ENCODE results near the gene UBE2C. TPM values are rescaled to one million over a fixed set of nuclear protein-coding genes. Genes with fewer than 3 reads are reported as not detected.

The UBE2C gene
- total and polyA plus RNA-seq, 9 donors = 23.1 to 50.4 (median 44.5) TPM

- no peak for DNase-seq
- Histone ChIP-seq H3K36me3 (ENCODE audit: control insufficient read depth, insufficient read depth, low read length) (peaks cover 63% of the 10 kb centered on the region), H3K9me3 (replicated peaks; ENCODE audit: control insufficient read depth, low read depth, low read length) (no peaks in the 10 kb centered on the region), H3K27ac (ENCODE audit: low read length) (no peak overlapping the region), H3K27me3 (ENCODE audit: control insufficient read depth, insufficient read depth, low read length) (no peaks in the 10 kb centered on the region), H3K4me1 (ENCODE audit: control insufficient read depth, insufficient read depth, low read length) (peaks cover 31% of the 10 kb centered on the region), H3K4me3 (ENCODE audit: low read length) (no peak overlapping the region)
- 90% methylated on average over 23 of the region's 25 CpGs for WGBS (ENCODE audit: insufficient coverage)
These were observed 28.3 kb downstream of the UBE2C start for GRCh38 chr20:45840700-45841198.

GRCh38 chr20:45841407-45842129 lies 29.1 kb downstream of the UBE2C start:
- DNase-seq = no peak
- Histone ChIP-seq H3K4me3 (ENCODE audit: low read length) (no peak overlapping the region), H3K9me3 (replicated peaks; ENCODE audit: control insufficient read depth, low read depth, low read length) (no peaks in the 10 kb centered on the region), H3K27me3 (ENCODE audit: control insufficient read depth, insufficient read depth, low read length) (no peaks in the 10 kb centered on the region), H3K27ac (ENCODE audit: low read length) (peak overlapping the region; percentile 53), H3K4me1 (ENCODE audit: control insufficient read depth, insufficient read depth, low read length) (peaks cover 26% of the 10 kb centered on the region), H3K36me3 (ENCODE audit: control insufficient read depth, insufficient read depth, low read length) (peaks cover 64% of the 10 kb centered on the region)
- WGBS (ENCODE audit: insufficient coverage) = 84% methylated on average over 7 of the region's 10 CpGs

GRCh38 chr20:45842169-45842812 lies 29.8 kb downstream of the UBE2C start:
- Histone ChIP-seq H3K27ac (ENCODE audit: low read length) (peak overlapping the region; percentile 15), H3K4me1 (ENCODE audit: control insufficient read depth, insufficient read depth, low read length) (peaks cover 23% of the 10 kb centered on the region), H3K9me3 (replicated peaks; ENCODE audit: control insufficient read depth, low read depth, low read length) (no peaks in the 10 kb centered on the region), H3K4me3 (ENCODE audit: low read length) (no peak overlapping the region), H3K36me3 (ENCODE audit: control insufficient read depth, insufficient read depth, low read length) (peaks cover 64% of the 10 kb centered on the region), H3K27me3 (ENCODE audit: control insufficient read depth, insufficient read depth, low read length) (no peaks in the 10 kb centered on the region)
- WGBS (ENCODE audit: insufficient coverage) = 35% methylated on average over 3 of the region's 5 CpGs
- peak; percentile 70 for DNase-seq

- no peak overlapping the region for H3K4me3 ChIP-seq (ENCODE audit: low read length)
- H3K27me3 ChIP-seq (ENCODE audit: control insufficient read depth, insufficient read depth, low read length) = no peaks in the 10 kb centered on the region
- 92% methylated on average over 13 of the region's 14 CpGs for WGBS (ENCODE audit: insufficient coverage)
- peaks cover 23% of the 10 kb centered on the region for H3K4me1 ChIP-seq (ENCODE audit: control insufficient read depth, insufficient read depth, low read length)
- no peak for DNase-seq
- H3K9me3 ChIP-seq (replicated peaks; ENCODE audit: control insufficient read depth, low read depth, low read length) = no peaks in the 10 kb centered on the region
- H3K36me3 ChIP-seq (ENCODE audit: control insufficient read depth, insufficient read depth, low read length) = peaks cover 72% of the 10 kb centered on the region
- H3K27ac ChIP-seq (ENCODE audit: low read length) = no peak overlapping the region
These were observed 31.1 kb downstream of the UBE2C start for GRCh38 chr20:45843506-45843905.

- H3K27ac ChIP-seq (ENCODE audit: low read length) = no peak overlapping the region
- H3K4me1 ChIP-seq (ENCODE audit: control insufficient read depth, insufficient read depth, low read length) = peaks cover 23% of the 10 kb centered on the region
- H3K36me3 ChIP-seq (ENCODE audit: control insufficient read depth, insufficient read depth, low read length) = peaks cover 75% of the 10 kb centered on the region
These were observed 33.0 kb downstream of the UBE2C start for GRCh38 chr20:45845452-45845851.

GRCh38 chr20:45848421-45848820 lies 36.0 kb downstream of the UBE2C start:
- H3K36me3 ChIP-seq (ENCODE audit: control insufficient read depth, insufficient read depth, low read length) = peaks cover 61% of the 10 kb centered on the region
- WGBS (ENCODE audit: insufficient coverage) = 96% methylated on average over 8 of the region's 8 CpGs
- no peaks in the 10 kb centered on the region for H3K27me3 ChIP-seq (ENCODE audit: control insufficient read depth, insufficient read depth, low read length)
- no peak overlapping the region for H3K4me3 ChIP-seq (ENCODE audit: low read length)
- H3K9me3 ChIP-seq (replicated peaks; ENCODE audit: control insufficient read depth, low read depth, low read length) = no peaks in the 10 kb centered on the region
- no peaks in the 10 kb centered on the region for H3K4me1 ChIP-seq (ENCODE audit: control insufficient read depth, insufficient read depth, low read length)
- H3K27ac ChIP-seq (ENCODE audit: low read length) = no peak overlapping the region
- DNase-seq = no peak

More at GRCh38 chr20:45845452-45845851, 33.0 kb downstream of the UBE2C start:
- no peak for DNase-seq
- Histone ChIP-seq H3K4me3 (ENCODE audit: low read length) (no peak overlapping the region), H3K9me3 (replicated peaks; ENCODE audit: control insufficient read depth, low read depth, low read length) (no peaks in the 10 kb centered on the region), H3K27me3 (ENCODE audit: control insufficient read depth, insufficient read depth, low read length) (no peaks in the 10 kb centered on the region)

GRCh38 chr20:45848969-45849582 lies 36.6 kb downstream of the UBE2C start:
- Histone ChIP-seq H3K27me3 (ENCODE audit: control insufficient read depth, insufficient read depth, low read length) (no peaks in the 10 kb centered on the region), H3K4me3 (ENCODE audit: low read length) (no peak overlapping the region), H3K36me3 (ENCODE audit: control insufficient read depth, insufficient read depth, low read length) (peaks cover 59% of the 10 kb centered on the region), H3K27ac (ENCODE audit: low read length) (no peak overlapping the region), H3K4me1 (ENCODE audit: control insufficient read depth, insufficient read depth, low read length) (no peaks in the 10 kb centered on the region), H3K9me3 (replicated peaks; ENCODE audit: control insufficient read depth, low read depth, low read length) (no peaks in the 10 kb centered on the region)
- WGBS (ENCODE audit: insufficient coverage) = 100% methylated on average over 1 of the region's 8 CpGs
- DNase-seq = no peak

- no peaks in the 10 kb centered on the region for H3K27me3 ChIP-seq (ENCODE audit: control insufficient read depth, insufficient read depth, low read length)
- H3K4me1 ChIP-seq (ENCODE audit: control insufficient read depth, insufficient read depth, low read length) = peaks cover 2% of the 10 kb centered on the region
- no peak overlapping the region for H3K4me3 ChIP-seq (ENCODE audit: low read length)
- 79% methylated on average over 2 of the region's 2 CpGs for WGBS (ENCODE audit: insufficient coverage)
- H3K27ac ChIP-seq (ENCODE audit: low read length) = no peak overlapping the region
- no peak for DNase-seq
- no peaks in the 10 kb centered on the region for H3K9me3 ChIP-seq (replicated peaks; ENCODE audit: control insufficient read depth, low read depth, low read length)
- H3K36me3 ChIP-seq (ENCODE audit: control insufficient read depth, insufficient read depth, low read length) = peaks cover 59% of the 10 kb centered on the region
These were observed 37.8 kb downstream of the UBE2C start for GRCh38 chr20:45850238-45850637.

GRCh38 chr20:45850926-45851325 lies 38.5 kb downstream of the UBE2C start:
- Histone ChIP-seq H3K36me3 (ENCODE audit: control insufficient read depth, insufficient read depth, low read length) (peaks cover 56% of the 10 kb centered on the region), H3K4me3 (ENCODE audit: low read length) (no peak overlapping the region), H3K4me1 (ENCODE audit: control insufficient read depth, insufficient read depth, low read length) (peaks cover 6% of the 10 kb centered on the region), H3K9me3 (replicated peaks; ENCODE audit: control insufficient read depth, low read depth, low read length) (no peaks in the 10 kb centered on the region), H3K27ac (ENCODE audit: low read length) (no peak overlapping the region), H3K27me3 (ENCODE audit: control insufficient read depth, insufficient read depth, low read length) (no peaks in the 10 kb centered on the region)
- WGBS (ENCODE audit: insufficient coverage) = no CpG with 5 or more reads among the region's 1 CpG
- no peak for DNase-seq

GRCh38 chr20:45851501-45851900 lies 39.1 kb downstream of the UBE2C start:
- peaks cover 50% of the 10 kb centered on the region for H3K36me3 ChIP-seq (ENCODE audit: control insufficient read depth, insufficient read depth, low read length)
- no peaks in the 10 kb centered on the region for H3K9me3 ChIP-seq (replicated peaks; ENCODE audit: control insufficient read depth, low read depth, low read length)
- H3K27ac ChIP-seq (ENCODE audit: low read length) = no peak overlapping the region
- DNase-seq = no peak
- H3K4me1 ChIP-seq (ENCODE audit: control insufficient read depth, insufficient read depth, low read length) = peaks cover 12% of the 10 kb centered on the region
- H3K4me3 ChIP-seq (ENCODE audit: low read length) = no peak overlapping the region
- no peaks in the 10 kb centered on the region for H3K27me3 ChIP-seq (ENCODE audit: control insufficient read depth, insufficient read depth, low read length)
